ENCODE data around the gene VWA1.
A peak's percentile ranks its signal among the peaks of the same experiment; 100 is the strongest.
"Not testable (repeated sequence)": the region's sequence is repeated elsewhere in the genome, so short reads cannot be mapped to it uniquely, and the experiment has no call there.

VWA1 gene

GRCh38 chr1:1455366-1455884, 19.9 kb downstream of the VWA1 start:
- no peak for DNase-seq (ENCODE audit: low read depth in 2 of 3, low spot score in 2 of 3)

GRCh38 chr1:1455934-1456333, 20.4 kb downstream of the VWA1 start:
- not testable (repeated sequence) for DNase-seq (ENCODE audit: low read depth in 2 of 3, low spot score in 2 of 3)

- DNase-seq (ENCODE audit: low read depth in 2 of 3, low spot score in 2 of 3): not testable (repeated sequence)
These were observed 21.3 kb downstream of the VWA1 start for GRCh38 chr1:1456683-1457255.

- not testable (repeated sequence) for DNase-seq (ENCODE audit: low read depth in 2 of 3, low spot score in 2 of 3)
These were observed 23.7 kb downstream of the VWA1 start for GRCh38 chr1:1459156-1459555.

GRCh38 chr1:1459711-1460110, 24.2 kb downstream of the VWA1 start:
- DNase-seq (ENCODE audit: low read depth in 2 of 3, low spot score in 2 of 3): not testable (repeated sequence)

GRCh38 chr1:1460540-1461130, 25.1 kb downstream of the VWA1 start:
- no peak for DNase-seq (ENCODE audit: low read depth in 2 of 3, low spot score in 2 of 3)

- DNase-seq (ENCODE audit: low read depth in 2 of 3, low spot score in 2 of 3): no peak
These were observed 26.3 kb downstream of the VWA1 start for GRCh38 chr1:1461721-1462317.

GRCh38 chr1:1462318-1462966, 27.0 kb downstream of the VWA1 start:
- no peak for DNase-seq (ENCODE audit: low read depth in 2 of 3, low spot score in 2 of 3)

GRCh38 chr1:1463312-1463711, 27.8 kb downstream of the VWA1 start:
- DNase-seq (ENCODE audit: low read depth in 2 of 3, low spot score in 2 of 3): no peak

GRCh38 chr1:1468196-1468985, 32.9 kb downstream of the VWA1 start:
- DNase-seq (ENCODE audit: low read depth in 2 of 3, low spot score in 2 of 3): not testable (repeated sequence)

- no peak for DNase-seq (ENCODE audit: low read depth in 2 of 3, low spot score in 2 of 3)
These were observed 35.3 kb downstream of the VWA1 start for GRCh38 chr1:1470626-1471388.

GRCh38 chr1:1471389-1472052, 36.0 kb downstream of the VWA1 start, which contains the start of gene ATAD3B:
TSS of gene ATAD3B (plus strand) at chr1:1471765. CDS start at chr1:1471885, 120 bp downstream.
- peak; percentile 88 to 92 (median 89) for DNase-seq (ENCODE audit: low read depth in 2 of 3, low spot score in 2 of 3)

GRCh38 chr1:1472053-1472876, 36.8 kb downstream of the VWA1 start:
- DNase-seq (ENCODE audit: low read depth in 2 of 3, low spot score in 2 of 3): not testable (repeated sequence)

GRCh38 chr1:1476011-1476410, 40.5 kb downstream of the VWA1 start:
- DNase-seq (ENCODE audit: low read depth in 2 of 3, low spot score in 2 of 3): not testable (repeated sequence)

- DNase-seq (ENCODE audit: low read depth in 2 of 3, low spot score in 2 of 3): no peak
These were observed 41.7 kb downstream of the VWA1 start for GRCh38 chr1:1477206-1477605.

GRCh38 chr1:1479547-1480487, 44.3 kb downstream of the VWA1 start:
- DNase-seq (ENCODE audit: low read depth in 2 of 3, low spot score in 2 of 3): no peak

GRCh38 chr1:1480488-1480867, 45.0 kb downstream of the VWA1 start:
- DNase-seq (ENCODE audit: low read depth in 2 of 3, low spot score in 2 of 3): not testable (repeated sequence)

- not testable (repeated sequence) for DNase-seq (ENCODE audit: low read depth in 2 of 3, low spot score in 2 of 3)
These were observed 46.3 kb downstream of the VWA1 start for GRCh38 chr1:1481811-1482210.
